Upper lobe of right lung (tissue), 1 donor: ENCODE data around the gene GNG14. TPM values are rescaled to one million over a fixed set of nuclear protein-coding genes. Genes with fewer than 3 reads are reported as not detected.

Source experiments
- ATAC-seq: fragments of 200-7000 bp; cut with Tn5 transposase; one replicate; pipeline ENCODE4 v1.9.1; 2020; ENCODE audit warnings: mild to moderate bottlenecking, moderate library complexity
- DNase-seq: peaks from one replicate; pipeline ENCODE4 v3.0.0-alpha.2; 2020
- H3K27ac ChIP-seq: fragments of 200-600 bp; one replicate; pipeline ENCODE4 v1.8.0; 2022
- H3K27me3 ChIP-seq: fragments of 200-600 bp; one replicate; pipeline ENCODE4 v1.8.0; 2022; ENCODE audit warnings: mild to moderate bottlenecking
- H3K36me3 ChIP-seq: fragments of 200-600 bp; one replicate; pipeline ENCODE4 v1.8.0; 2022
- H3K4me1 ChIP-seq: fragments of 200-600 bp; one replicate; pipeline ENCODE4 v1.8.0; 2022
- H3K4me3 ChIP-seq: fragments of 200-600 bp; one replicate; pipeline ENCODE4 v1.8.0; 2022; ENCODE audit warnings: mild to moderate bottlenecking
- H3K9me3 ChIP-seq: fragments of 200-600 bp; one replicate; pipeline ENCODE4 v1.8.0; 2022
- CTCF ChIP-seq: fragments of 200-600 bp; IDR thresholded peaks from one replicate; pipeline ENCODE4 v1.8.0; 2022; ENCODE audit warnings: antibody characterized with exemption
- intact Hi-C: fragments of 100-400 bp; cut with DNase I; formaldehyde crosslinking; loops from one replicate; pipeline ENCODE4 v1.11.0; 2022
- total RNA-seq: library from RNA; stranded (reverse); fragmentation: NEBNext Ultra II Directional; extraction: Animal tissue kit (Norgen Biotek cat#: 25700); gene quantifications from one replicate; pipeline ENCODE4 v1.2.1, GENCODE V29; 2021
- donor health status: DM: no; HTN: yes; CAD: no; lungs with severe emphysema.

GNG14 gene
- total RNA-seq, 1 donor from 2014 or later, result not detected

- DNase-seq, result peak; percentile 87
- peak; percentile 89 for ATAC-seq
- peak within 1 kb of the TSS; percentile 93 for H3K27ac ChIP-seq
- peaks cover 16% of the 10 kb centered on the region for H3K36me3 ChIP-seq
- H3K9me3 ChIP-seq, result no peaks in the 10 kb centered on the region
- intact Hi-C loops, result no loop called here
- H3K4me1 ChIP-seq, result peaks cover 36% of the 10 kb centered on the region
- no peak for TF ChIP-seq CTCF
- H3K27me3 ChIP-seq, result no peaks in the 10 kb centered on the region
- peak within 1 kb of the TSS; percentile 81 for H3K4me3 ChIP-seq
Measured at GRCh38 chr19:12736995-12737834, 49.4 kb downstream of the GNG14 start, which contains the start of gene GET3. GET3 (plus strand) TSS chr19:12737497; CDS start chr19:12737506, 9 bp downstream.

- intact Hi-C loops, result no loop called here
- Histone ChIP-seq H3K4me3 (peak overlapping the region; percentile 81), H3K9me3 (no peaks in the 10 kb centered on the region), H3K36me3 (peaks cover 13% of the 10 kb centered on the region), H3K27me3 (no peaks in the 10 kb centered on the region), H3K4me1 (peaks cover 29% of the 10 kb centered on the region), H3K27ac (peak overlapping the region; percentile 93)
- TF ChIP-seq CTCF, result no peak
- no peak for DNase-seq
- no peak for ATAC-seq
Measured at GRCh38 chr19:12737835-12738351, 50.1 kb downstream of the GNG14 start.

Other genes with a start within 250 kb of the GNG14 start
- gene ZNF443, start 247.0 kb upstream of the GNG14 start, total RNA-seq, result 3.8 TPM
- gene ZNF709, start 203.2 kb upstream of the GNG14 start, total RNA-seq, result 2.6 TPM
- gene ZNF564, start 136.5 kb upstream of the GNG14 start, total RNA-seq, result 13.7 TPM
- 12.2 TPM for gene ZNF490, start 77.2 kb upstream of the GNG14 start, total RNA-seq
- 29.7 TPM for gene ZNF791, start 77.1 kb upstream of the GNG14 start, total RNA-seq
- gene MAN2B1, start 21.3 kb upstream of the GNG14 start, total RNA-seq, result 174 TPM
- 10.9 TPM for gene WDR83, start 21.2 kb upstream of the GNG14 start, total RNA-seq
- 70.5 TPM for gene DHPS, start 6.1 kb upstream of the GNG14 start, total RNA-seq
- 4.3 TPM for gene FBXW9, start 8.6 kb downstream of the GNG14 start, total RNA-seq
- gene TNPO2, start 35.9 kb downstream of the GNG14 start, total RNA-seq, result 49.0 TPM
- gene TRIR, start 46.7 kb downstream of the GNG14 start, total RNA-seq, result 144 TPM
- gene GET3, start 49.5 kb downstream of the GNG14 start, total RNA-seq, result 55.2 TPM
- gene BEST2, start 63.8 kb downstream of the GNG14 start, total RNA-seq, result not detected
- gene HOOK2, start 87.6 kb downstream of the GNG14 start, total RNA-seq, result 65.3 TPM
- gene JUNB, start 103.5 kb downstream of the GNG14 start, total RNA-seq, result 174 TPM
- gene PRDX2, start 113.8 kb downstream of the GNG14 start, total RNA-seq, result 123 TPM
- 2.8 TPM for gene THSD8, start 114.1 kb downstream of the GNG14 start, total RNA-seq
- gene RNASEH2A, start 118.6 kb downstream of the GNG14 start, total RNA-seq, result 7.4 TPM
- not detected for gene RTBDN, start 146.6 kb downstream of the GNG14 start, total RNA-seq
- not detected for gene MAST1, start 150.5 kb downstream of the GNG14 start, total RNA-seq
- 61.0 TPM for gene DNASE2, start 193.5 kb downstream of the GNG14 start, total RNA-seq
- not detected for gene KLF1, start 199.2 kb downstream of the GNG14 start, total RNA-seq
- 21.0 TPM for gene GCDH, start 203.2 kb downstream of the GNG14 start, total RNA-seq
- not detected for gene SYCE2, start 231.3 kb downstream of the GNG14 start, total RNA-seq
- 39.5 TPM for gene FARSA, start 245.7 kb downstream of the GNG14 start, total RNA-seq